Transverse colon (tissue), 3 donors: ENCODE measurements around the gene DHH.

ENCODE experiments used
- POLR2A ChIP-seq: fragments of 450-650 bp; IDR thresholded peaks from one replicate; pipeline ENCODE4 v1.6.1; 2016; ENCODE audit warnings: antibody characterized with exemption, mild to moderate bottlenecking, moderate library complexity
- POLR2AphosphoS5 ChIP-seq, 3 donors: sonication (generic); formaldehyde crosslinking; IDR thresholded peaks; one replicate each; pipeline ENCODE4 v1.6.1; 2016; ENCODE audit warnings: antibody characterized with exemption in 3 of 3

- no peak for TF ChIP-seq POLR2A
- TF ChIP-seq POLR2AphosphoS5 (IDR thresholded peaks at IDR 0.05), result no peak
Measured at GRCh38 chr12:49105504-49106084, 11.0 kb upstream of the DHH start.
